HEK293 (cell line): ENCODE results near the gene ZDHHC1.

ENCODE experiments used
- CTCF ChIP-seq: fragments of 450-650 bp; formaldehyde crosslinking; IDR thresholded peaks from 2 replicates; pipeline ENCODE4 v1.5.1; 2016; ENCODE audit warnings: missing biosample characterization, missing genetic modification characterization
- KLF10 ChIP-seq: fragments of 450-650 bp; IDR thresholded peaks from 2 replicates; pipeline ENCODE4 v1.5.1; 2018; ENCODE audit warnings: missing biosample characterization, mild to moderate bottlenecking, missing genetic modification characterization
- REST ChIP-seq: fragments of 450-650 bp; formaldehyde crosslinking; IDR thresholded peaks from 2 replicates; pipeline ENCODE4 v1.5.1; 2016; ENCODE audit warnings: missing biosample characterization, missing genetic modification characterization
- SP2 ChIP-seq: fragments of 450-650 bp; formaldehyde crosslinking; IDR thresholded peaks from 2 replicates; pipeline ENCODE4 v1.5.1; 2016; ENCODE audit warnings: missing biosample characterization, missing genetic modification characterization
- TRIM28 ChIP-seq: IDR thresholded peaks from 2 replicates; pipeline ENCODE4 v1.6.1; 2011; ENCODE audit warnings: low read length, control low read depth, borderline replicate concordance
- YY1 ChIP-seq: fragments of 450-650 bp; formaldehyde crosslinking; IDR thresholded peaks from 2 replicates; pipeline ENCODE4 v1.5.1; 2018; ENCODE audit warnings: missing biosample characterization, missing genetic modification characterization
- ZNF138 ChIP-seq: fragments of 450-650 bp; formaldehyde crosslinking; IDR thresholded peaks from 2 replicates; pipeline ENCODE4 v1.5.1; 2016; ENCODE audit warnings: missing biosample characterization, missing genetic modification characterization, borderline replicate concordance
- ZNF280C ChIP-seq: fragments of 450-650 bp; formaldehyde crosslinking; IDR thresholded peaks from 2 replicates; pipeline ENCODE4 v1.5.1; 2016; ENCODE audit warnings: missing biosample characterization, missing genetic modification characterization
- ZNF513 ChIP-seq: fragments of 450-650 bp; IDR thresholded peaks from 2 replicates; pipeline ENCODE4 v1.5.1; 2018; ENCODE audit warnings: missing biosample characterization, missing genetic modification characterization
- ZNF558 ChIP-seq: fragments of 450-650 bp; formaldehyde crosslinking; IDR thresholded peaks from 2 replicates; pipeline ENCODE4 v1.5.1; 2016; ENCODE audit warnings: missing biosample characterization, missing genetic modification characterization
- ZSCAN30 ChIP-seq: fragments of 450-650 bp; IDR thresholded peaks from 2 replicates; pipeline ENCODE4 v1.5.1; 2018; ENCODE audit warnings: missing biosample characterization, mild to moderate bottlenecking, missing genetic modification characterization, moderate library complexity
- TF ChIP-seq, protein P1 (sequence below): fragments of 450-650 bp; formaldehyde crosslinking; IDR thresholded peaks from 2 replicates; pipeline ENCODE4 v1.5.1; 2016; ENCODE audit warnings: missing biosample characterization, missing genetic modification characterization
- TF ChIP-seq, protein P2 (sequence below): fragments of 450-650 bp; formaldehyde crosslinking; IDR thresholded peaks from 2 replicates; pipeline ENCODE4 v1.5.1; 2016; ENCODE audit warnings: missing biosample characterization, missing genetic modification characterization

GRCh38 chr16:67419931-67420330, 3.7 kb upstream of the ZDHHC1 start:
- TF ChIP-seq, protein P1, sequence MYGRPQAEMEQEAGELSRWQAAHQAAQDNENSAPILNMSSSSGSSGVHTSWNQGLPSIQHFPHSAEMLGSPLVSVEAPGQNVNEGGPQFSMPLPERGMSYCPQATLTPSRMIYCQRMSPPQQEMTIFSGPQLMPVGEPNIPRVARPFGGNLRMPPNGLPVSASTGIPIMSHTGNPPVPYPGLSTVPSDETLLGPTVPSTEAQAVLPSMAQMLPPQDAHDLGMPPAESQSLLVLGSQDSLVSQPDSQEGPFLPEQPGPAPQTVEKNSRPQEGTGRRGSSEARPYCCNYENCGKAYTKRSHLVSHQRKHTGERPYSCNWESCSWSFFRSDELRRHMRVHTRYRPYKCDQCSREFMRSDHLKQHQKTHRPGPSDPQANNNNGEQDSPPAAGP (tag by site-specific recombination) = no peak
- no peak for TF ChIP-seq ZNF558 (tag by site-specific recombination)
- TF ChIP-seq CTCF = 0 out of 2 replicates have a peak, but pooled peaks have one; percentile 14
- TF ChIP-seq ZNF280C (tag by site-specific recombination) = no peak
- TF ChIP-seq, protein P2, sequence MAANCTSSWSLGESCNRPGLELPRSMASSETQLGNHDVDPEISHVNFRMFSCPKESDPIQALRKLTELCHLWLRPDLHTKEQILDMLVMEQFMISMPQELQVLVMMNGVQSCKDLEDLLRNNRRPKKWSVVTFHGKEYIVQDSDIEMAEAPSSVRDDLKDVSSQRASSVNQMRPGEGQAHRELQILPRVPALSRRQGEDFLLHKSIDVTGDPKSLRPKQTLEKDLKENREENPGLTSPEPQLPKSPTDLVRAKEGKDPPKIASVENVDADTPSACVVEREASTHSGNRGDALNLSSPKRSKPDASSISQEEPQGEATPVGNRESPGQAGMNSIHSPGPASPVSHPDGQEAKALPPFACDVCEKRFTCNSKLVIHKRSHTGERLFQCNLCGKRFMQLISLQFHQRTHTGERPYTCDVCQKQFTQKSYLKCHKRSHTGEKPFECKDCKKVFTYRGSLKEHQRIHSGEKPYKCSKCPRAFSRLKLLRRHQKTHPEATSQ (tag by site-specific recombination) = no peak
- TF ChIP-seq ZNF513 = no peak
- TF ChIP-seq YY1 (tag by site-specific recombination) = no peak
- TF ChIP-seq ZSCAN30 (tag by site-specific recombination) = no peak
- TF ChIP-seq KLF10 (tag by site-specific recombination) = no peak
- TF ChIP-seq SP2 = no peak
- TF ChIP-seq TRIM28 = no peak
- TF ChIP-seq REST (tag by site-specific recombination) = no peak
- TF ChIP-seq ZNF138 (tag by site-specific recombination) = no peak
